HG03439 (cell line): ENCODE data around the gene VIPR2.

Source experiments
- ATAC-seq: cut with Tn5 transposase; IDR thresholded peaks from one replicate; pipeline ENCODE4 v1.9.1; 2021; ENCODE audit warnings: mild to moderate bottlenecking, moderate library complexity; ENCODE audit not compliant: unreplicated experiment

Gene VIPR2

DNA sequence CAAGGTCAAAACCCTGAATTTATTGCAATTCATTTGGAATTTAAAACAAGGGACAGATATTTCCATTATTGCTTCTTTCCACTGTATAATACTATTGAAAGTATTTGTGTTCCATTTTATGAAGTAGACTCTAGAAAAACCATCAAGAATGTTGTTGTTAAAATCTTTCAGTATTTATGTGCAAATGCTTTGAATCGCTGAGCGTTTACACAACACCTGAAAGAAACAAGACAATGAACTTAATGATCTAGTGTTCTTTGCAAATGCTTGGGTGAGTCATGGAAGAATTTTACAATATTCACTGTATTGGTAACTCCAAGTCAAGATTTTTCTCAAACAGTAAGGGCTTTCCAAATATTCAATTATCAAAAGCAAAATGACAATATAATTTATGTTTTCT, 97.1 kb downstream of the VIPR2 start:
- ATAC-seq, result no peak

DNA sequence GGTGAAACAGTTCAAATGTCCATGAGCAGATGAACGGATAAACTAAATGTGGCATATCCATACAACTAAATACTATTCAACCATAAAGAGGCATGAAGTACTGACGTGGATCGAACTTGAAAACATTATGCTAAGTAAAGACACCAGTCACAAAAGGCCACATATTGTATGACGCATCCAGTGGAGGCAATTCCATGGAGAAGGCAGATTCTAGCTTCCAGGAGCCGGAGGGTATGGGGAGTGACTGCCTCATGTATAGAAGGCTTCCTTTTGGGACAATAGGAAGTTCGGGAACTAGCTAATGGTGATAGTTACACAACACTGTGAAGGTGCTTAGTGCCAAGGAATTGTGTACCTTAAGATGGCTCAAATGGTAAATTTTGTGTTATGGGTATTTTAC, 98.4 kb downstream of the VIPR2 start:
- ATAC-seq, result no peak

DNA sequence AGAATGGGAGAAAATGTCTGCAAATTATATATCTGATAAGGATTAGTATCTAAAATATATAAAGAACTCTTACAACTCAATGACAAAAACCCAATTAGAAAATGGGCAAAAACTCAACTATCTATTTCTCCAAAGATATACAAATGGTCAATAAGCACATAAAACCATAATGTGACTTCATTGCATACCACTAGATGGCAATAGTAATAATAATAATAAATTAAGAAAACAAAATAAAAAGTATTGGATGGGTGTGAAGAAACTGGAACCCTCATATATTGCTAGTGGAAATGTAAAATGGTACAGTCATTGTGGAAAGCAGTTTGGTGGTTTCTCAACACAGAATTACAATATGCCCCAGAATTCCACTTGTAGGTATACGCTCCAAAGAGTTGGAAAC, 98.8 kb downstream of the VIPR2 start:
- ATAC-seq, result no peak

DNA sequence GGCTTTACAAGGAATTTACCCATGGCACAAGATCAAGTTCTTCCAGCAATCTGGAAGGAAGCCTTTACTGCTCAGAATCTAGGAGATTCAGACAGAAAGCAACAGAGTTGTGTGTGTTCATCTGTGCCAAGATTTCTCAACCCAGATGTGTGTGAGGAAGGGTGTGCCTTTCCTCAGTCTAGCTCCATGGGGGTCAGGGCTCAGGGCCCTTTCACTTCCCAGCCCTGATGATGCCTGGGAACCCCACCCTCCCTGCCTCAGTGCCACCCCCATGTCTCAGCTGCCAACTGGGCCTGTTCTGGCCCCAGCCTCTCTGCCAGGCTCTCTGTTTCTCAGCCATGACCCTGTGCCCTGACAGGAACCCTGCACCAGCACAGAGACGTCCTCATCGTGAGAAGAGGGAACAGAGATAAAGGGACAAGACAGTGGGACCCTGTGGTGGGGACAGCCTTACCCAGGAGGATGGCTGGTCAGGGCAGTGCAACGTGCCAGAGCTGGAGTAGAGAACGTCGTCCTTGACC, 102.0 kb downstream of the VIPR2 start:
- ATAC-seq, result no peak

DNA sequence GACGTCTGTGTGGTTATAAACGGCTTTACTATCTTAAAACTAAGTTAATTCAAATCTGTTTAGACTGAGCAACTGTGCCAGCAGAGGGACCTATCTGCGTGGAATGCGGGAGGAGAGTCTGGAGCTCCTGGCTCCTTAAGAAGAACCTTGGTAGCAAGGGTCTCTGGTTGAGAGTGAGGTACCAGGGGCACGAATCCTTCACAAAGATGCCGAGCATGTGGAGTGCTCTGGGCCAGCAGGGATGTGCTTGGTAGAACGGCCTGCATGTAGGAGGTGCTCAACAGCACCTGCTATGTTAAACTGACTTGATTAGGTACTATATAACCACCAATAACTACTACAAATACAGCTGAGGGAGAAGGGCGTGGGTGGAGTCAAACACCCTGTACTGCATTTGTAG, 102.6 kb downstream of the VIPR2 start:
- ATAC-seq, result no peak

DNA sequence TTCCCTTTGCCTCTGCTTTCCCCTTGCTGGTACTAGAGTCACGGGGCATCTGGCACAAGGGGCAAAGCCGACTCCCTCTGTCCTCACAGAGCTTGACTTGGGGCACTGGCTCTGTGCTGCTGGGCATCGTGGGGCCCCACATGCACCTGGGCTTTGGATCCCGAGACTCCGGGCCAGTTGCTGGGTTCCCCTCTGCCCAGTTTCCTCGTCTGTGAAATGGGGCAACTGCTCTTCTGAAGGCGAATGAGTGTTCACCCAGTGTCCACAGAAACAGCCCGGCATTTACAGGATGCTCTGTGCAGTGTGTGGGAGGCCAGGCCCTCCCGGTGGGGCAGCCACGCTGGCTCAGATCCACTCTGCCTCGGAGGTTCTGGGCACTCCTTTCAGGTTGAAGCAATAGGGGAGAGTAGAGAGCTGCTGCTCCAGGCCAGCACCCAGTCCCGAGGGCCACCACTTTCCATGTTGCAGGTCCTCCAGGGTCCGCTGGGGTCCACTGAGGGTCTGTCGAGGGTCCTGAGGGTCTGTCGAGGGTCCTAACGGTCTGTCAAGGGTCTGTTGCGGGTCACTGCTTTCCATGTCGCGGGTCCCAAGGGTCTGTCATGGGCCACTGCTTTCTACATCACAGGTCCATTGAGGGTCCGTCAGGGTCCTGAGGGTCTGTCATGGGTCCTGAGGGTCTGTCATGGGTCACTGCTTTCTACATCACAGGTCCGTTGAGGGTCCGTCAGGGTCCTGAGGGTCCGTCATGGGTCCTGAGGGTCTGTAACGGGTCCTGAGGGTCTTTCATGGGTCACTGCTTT, 103.6 kb downstream of the VIPR2 start:
- ATAC-seq, result no peak

DNA sequence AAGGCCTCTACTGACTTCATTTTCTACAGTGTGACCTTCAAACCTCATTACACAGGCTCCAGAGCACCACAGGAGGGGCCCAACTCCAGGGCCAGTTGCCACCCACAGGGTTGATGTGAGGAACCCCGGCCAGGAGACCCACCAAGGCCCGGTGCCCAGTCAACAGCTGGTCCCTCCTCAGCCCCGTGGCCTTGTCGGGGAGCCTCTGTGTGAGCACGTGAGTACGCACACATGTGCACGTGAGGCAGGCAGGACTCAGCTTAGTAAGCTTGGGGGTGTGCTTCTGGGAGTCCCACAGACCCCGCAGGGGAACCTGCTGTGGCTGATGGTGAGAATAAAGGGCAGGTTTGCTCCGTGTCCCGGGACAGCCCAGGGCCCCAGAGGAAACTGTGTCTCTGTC, 104.5 kb downstream of the VIPR2 start:
- ATAC-seq, result no peak

DNA sequence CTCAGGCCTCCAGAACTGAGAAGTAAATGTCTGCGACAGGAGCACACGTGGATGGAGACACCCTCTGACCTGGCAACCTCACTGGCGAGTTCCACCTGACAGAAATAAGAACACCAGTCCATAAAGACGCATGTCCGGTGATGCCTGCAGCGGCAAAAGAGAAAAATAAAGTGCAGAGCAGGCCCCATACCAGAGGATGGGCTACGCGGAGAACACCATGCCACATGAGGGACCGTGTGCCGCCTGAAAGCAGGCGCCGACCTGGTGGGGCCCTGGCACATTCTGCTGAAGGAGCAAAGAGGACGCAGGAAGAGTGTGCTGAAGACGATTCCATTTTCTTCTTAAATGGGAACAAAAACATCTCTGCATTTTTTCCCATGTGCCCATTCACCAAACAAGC, 105.0 kb downstream of the VIPR2 start:
- ATAC-seq, result no peak

DNA sequence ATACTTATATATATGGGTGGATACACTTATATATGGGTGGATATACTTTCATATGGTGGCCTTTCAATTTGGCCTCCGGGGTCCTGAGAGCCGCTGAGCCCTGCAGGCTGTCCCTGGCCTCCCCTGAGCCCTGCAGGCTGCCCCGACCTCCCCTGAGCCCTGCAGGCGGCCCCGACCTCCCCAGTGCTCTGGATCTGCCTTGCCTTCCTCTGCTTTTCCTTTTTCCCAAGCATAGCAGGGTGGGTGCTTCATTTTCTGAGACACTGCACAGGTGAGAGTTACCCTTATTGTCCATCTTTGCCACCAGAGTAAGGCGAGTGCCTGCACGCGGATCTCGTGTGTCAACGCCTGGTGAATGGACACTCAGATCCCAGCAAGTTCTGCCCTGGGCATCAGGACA, 106.6 kb downstream of the VIPR2 start:
- ATAC-seq, result no peak

DNA sequence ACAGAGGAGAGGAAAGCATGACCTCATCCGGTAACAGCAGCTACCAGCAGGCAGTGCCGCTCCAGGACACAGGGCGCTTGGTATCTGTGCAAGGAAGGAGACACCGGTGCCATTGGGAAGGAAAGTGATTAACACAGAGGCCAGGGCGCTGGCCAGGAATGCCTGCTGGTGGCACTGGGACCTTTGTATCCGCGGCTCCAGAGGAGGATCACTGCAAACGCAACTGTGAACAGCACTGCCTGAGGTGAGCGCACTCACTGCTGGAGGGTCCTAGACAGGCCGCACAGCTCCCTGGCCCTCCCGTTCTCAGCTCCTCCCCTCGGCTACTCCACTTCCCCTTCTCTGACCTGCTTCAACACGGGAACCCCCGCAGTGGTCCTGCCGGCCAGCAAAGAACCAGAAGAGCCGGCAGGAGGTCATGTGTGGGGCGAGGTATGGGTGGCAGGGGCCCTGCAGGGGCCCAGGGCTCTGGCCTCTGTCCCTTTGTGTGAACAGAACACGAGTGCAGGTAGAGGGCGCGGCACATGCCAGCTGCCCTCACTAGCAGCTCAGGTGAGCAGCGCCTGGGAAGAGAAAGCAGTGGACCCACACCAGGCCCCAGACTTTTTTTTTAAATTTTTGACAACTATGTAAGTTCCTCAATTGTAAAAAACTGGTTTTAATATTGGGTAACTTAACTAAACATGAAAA, 107.6 kb downstream of the VIPR2 start:
- ATAC-seq, result no peak

DNA sequence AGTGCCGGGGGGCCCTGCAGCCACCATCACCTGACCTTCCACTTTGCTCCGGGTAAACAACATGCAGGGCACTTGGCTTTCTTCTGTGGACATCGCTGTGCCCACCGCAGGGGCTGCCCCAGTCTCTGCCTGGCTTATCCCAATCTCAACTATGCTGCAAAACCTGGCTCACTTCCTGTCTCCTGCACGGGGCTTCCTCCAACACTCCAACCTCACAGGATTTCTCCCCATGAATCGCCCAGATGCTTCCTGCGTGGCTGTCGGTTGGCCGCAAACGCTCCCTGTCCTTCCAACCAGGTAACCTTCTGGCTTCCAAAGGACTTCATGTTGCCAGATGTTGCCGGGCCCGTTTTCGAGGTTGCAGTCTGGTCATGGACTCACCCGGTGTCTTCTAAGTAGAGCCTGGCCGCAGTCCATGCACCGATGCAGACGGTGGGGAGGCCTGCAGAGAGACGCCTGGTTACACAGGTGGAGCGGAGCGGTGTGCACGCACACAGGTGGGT, 109.0 kb downstream of the VIPR2 start:
- no peak for ATAC-seq

DNA sequence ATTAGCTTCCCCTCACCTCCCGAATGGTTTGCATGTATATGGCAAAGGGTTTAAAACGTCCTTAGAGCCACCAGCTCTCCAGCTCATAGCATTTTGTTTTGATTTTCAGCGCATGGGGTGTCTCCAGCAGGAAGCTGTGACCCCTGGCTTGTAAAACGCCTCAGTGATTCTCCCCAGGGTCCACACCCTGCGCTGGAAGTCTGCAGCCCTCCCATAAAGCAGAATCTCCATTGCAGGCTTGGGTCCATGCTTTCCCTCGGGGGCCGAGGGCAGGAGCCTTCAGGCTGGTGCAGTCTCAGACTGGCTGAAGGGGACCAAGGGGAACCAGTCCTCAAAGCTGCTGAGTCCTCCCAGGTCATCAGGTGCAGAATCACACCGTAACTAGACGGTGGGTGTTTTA, 109.7 kb downstream of the VIPR2 start:
- no peak for ATAC-seq

DNA sequence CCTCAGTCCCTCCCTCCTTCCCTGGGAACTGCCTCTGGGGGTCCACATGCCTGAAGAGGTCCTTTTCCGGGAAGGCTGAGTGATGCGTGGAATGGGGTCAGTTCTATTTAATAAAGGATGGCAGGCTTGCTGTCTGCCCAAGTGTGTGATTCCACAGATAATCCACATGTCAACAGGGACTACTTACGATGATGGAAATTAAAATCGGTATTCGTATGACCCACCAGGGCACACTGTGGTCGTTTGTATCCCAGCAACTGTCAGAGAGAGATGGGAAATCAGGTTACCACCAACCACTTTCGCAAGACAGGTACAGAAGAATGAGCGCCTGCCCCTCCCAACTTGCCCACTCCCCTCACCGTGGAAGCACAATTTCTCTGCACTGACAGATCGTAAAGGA, 110.3 kb downstream of the VIPR2 start:
- ATAC-seq, result no peak

DNA sequence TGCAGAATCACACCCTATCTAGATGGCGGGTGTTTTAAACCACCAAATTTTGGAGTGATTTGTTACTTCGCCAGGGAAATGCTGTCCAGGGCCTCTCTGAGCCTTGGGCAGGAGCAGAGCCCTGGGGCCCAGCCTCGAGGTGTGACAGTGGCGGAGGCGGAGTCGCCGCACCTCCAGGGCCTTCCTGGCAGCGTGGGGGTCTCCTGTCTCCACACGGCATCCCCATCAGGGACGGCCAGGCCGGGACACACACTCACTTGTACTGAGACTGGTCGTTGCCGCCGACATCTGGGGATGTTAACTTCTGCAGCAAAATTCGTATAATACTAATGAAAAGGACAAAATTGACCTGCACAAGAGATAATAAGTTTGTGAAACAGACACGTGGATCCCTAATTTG, 110.7 kb downstream of the VIPR2 start:
- no peak for ATAC-seq

DNA sequence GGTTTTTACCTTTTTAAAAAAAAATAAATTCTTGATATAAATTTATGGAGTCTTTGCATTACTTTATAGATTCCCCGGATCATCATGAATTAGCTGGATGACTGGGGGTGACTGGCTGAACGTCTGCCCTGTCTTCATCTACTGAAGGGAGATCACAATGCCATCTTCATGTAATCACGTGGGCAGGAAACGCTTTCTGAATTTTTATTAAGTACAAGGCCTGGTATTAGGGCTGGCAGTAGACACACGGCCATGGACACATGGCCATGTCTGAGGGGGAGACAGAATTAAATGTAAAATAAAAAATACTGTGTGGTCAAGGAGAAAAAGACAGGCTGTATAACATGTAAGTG, 111.2 kb downstream of the VIPR2 start:
- ATAC-seq, result no peak

DNA sequence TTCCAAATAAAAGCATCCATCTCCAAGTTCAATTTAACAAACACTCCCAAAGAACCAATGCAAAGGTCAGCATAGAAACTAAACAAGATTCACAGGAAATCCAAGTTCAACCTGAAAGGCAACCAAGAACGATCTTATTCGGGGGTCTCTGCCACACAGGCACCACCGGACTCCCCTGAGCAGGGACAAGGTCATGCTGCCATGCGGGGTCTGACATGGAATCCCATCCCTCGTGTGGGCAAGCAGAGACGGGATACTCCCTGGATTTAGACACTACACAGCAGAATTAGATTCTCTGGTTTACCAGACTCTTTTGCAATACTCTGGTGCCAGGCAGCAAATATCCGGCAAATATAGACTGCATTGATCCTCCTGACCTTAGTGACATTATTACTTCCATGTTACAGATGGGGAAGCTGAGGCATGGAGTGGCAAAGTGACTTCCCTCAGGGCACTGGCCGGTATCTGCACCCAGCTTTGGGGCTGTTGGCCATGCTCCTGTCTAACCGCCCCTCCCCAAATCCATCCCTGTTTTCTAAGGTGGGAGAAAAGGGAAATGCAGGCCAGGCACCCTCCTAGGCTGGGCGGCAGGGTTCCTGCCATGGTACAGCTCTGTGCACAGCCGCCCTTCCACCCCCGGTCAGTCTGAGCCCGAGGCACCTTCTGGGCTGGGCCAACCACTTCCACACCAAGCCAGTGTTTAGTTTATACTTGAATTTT, 111.8 kb downstream of the VIPR2 start:
- no peak for ATAC-seq

DNA sequence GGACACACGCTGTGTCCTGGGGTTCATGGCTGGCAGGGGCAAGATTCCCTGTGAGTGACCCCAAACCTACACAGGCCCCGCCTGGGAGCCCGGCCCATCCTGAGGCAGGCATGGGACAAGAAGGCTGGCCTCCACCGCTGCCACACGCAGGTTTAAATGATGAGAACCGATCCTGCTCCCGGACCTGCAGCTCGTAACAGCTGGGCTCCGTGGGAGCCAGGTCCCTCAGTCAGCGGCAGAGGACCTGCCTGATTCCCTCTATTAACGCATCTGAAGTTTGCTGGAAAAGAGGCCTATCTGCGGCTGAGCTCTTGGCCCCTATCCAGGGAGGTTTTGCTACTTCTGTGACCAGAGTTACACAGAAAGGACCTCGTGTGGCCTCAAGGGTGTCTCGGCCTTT, 112.3 kb downstream of the VIPR2 start:
- ATAC-seq, result no peak

DNA sequence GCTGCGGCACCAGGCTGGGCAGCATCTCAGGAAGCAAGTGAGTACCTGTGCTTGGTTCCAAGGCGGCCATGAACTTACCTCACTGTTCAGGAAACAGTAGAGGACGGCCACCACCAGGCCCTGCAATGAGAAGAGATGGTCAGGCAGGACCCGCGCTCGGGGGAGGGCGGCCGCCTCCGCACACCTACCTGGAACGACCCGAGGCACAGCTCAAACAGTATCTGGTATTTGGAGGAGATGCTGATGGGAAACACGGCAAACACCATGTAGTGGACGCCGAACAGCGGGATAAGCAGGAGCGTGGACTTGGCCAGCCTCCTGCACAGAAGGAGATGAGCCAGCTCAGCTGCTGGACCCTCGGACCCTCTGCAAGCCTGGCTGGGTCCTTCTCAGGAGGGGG, 112.9 kb downstream of the VIPR2 start:
- ATAC-seq, result no peak

DNA sequence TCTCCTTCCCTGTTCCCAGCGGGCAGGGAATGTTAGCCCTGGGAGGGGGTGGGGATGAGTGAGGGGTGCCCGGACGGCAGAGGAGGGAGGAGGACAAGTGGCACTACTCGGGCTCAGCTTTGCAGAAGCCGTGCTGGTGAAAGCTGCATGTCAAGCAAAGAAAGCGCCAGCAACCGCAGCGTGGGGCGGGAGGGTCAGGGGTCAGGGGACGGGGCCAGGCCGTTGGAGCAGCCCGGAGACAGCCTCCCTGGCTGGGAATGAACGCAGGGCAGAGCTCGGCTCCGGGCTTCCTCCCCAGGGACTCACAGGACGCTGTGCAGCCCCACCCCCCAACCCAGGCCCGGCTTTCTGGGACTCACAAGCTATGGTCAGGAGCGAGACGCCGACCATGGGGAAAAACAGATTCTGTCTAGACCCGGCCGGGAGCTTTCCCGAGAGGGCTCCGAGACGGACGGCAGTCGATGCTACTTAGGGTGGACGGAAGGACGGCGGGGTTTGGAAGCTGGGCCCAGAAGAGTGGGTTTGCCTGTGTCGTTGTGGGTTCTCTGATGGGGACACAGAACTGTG, 113.4 kb downstream of the VIPR2 start:
- ATAC-seq, result no peak

DNA sequence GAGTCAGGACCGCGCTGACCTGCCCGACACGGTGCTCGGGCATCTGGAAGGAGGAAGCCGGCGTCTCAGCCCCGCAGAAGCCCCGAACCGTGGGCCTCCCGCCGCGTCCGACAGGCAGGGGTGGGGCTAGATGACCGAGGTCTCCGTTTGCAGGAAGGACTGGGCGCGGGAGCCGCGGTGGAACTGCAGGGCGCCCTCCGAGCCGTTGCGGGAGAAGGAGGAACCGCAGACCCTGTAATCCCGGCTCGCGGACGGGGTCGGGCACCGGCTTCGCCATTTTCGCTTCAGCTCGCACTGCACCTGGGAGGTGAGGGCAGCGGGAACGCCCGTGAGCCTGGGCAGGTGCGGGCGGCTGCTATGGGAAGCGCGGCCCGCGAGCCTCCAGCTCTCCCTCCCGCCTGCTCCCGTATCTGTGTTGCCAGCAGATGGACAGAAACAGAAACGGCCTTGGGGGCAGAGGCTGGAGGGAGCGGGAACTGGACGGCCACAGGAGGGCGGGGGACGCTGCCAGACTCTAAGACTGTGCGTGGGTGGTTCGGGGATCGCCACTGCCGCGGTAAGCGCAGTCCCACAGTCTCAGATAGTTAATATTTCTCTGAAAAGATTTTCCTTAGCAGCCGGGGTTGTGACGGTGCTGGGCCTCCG, 114.1 kb downstream of the VIPR2 start:
- no peak for ATAC-seq
